Pancreas (tissue), 10 donors: Measurements from ENCODE around the gene THG1L. TPM values are rescaled to one million over a fixed set of nuclear protein-coding genes. Genes with fewer than 3 reads are reported as not detected.

ENCODE experiments used
- ATAC-seq, 4 donors: fragments of 200-7000 bp; cut with Tn5 transposase; one replicate each; pipeline versions ENCODE4 v1.8.0 to v1.9.1; 2020; ENCODE audit warnings: mild to moderate bottlenecking in 4 of 4, moderate library complexity in 4 of 4
- DNase-seq, 6 donors: peaks; one replicate each; pipeline ENCODE4 v3.0.0-alpha.2; 2020
- FAIRE-seq: peaks from 2 replicates; lab custom pipeline; 2012; peaks lifted over from hg19 to GRCh38; lab: Jason Lieb, UNC
- H3K27ac ChIP-seq, 4 donors: fragments of 200-600 bp; sonication (generic); 1 replicate in 3 of 4; 2 replicates in 1 of 4; pipeline versions ENCODE4 v1.5.0 to v1.8.0; 2020
- H3K27me3 ChIP-seq, 4 donors: fragments of 200-600 bp; one replicate each; pipeline ENCODE4 v1.8.0; 2021
- H3K36me3 ChIP-seq, 3 donors: fragments of 200-600 bp; sonication (generic) in 1 of 3; one replicate each; pipeline versions ENCODE4 v1.5.0 to v1.8.0; 2020 to 2021
- H3K4me1 ChIP-seq, 3 donors: fragments of 200-600 bp; one replicate each; pipeline ENCODE4 v1.8.0; 2021
- H3K4me3 ChIP-seq, 4 donors: fragments of 200-600 bp; sonication (generic) in 2 of 4; one replicate each; pipeline versions ENCODE4 v1.5.0 to v1.8.0; 2020 to 2021
- H3K9me3 ChIP-seq, 4 donors: fragments of 200-600 bp; one replicate each; pipeline ENCODE4 v1.8.0; 2021
- WGBS, 2 donors: extraction: QIAGEN DNeasy Blood & Tissue Kit; methylation state at CpG; one replicate each; pipeline ENCODE4 v1.1.7; 2013; 5-methylcytosine and 5-hydroxymethylcytosine counted together
- intact Hi-C, 3 donors: fragments of 100-400 bp; cut with DNase I; formaldehyde crosslinking; loops; one replicate each; pipeline versions ENCODE4 v1.11.1 to v1.14.2; 2022
- polyA plus RNA-seq, 2 donors: library from polyadenylated mRNA; stranded (reverse); fragments of 200-250 nt; gene quantifications; one replicate each; pipeline ENCODE4 v1.2.3, GENCODE V29; 2013
- total RNA-seq, 6 donors: library from RNA; stranded (reverse); fragmentation: NEBNext Ultra II Directional in 4 of 6; extraction: Animal tissue kit (Norgen Biotek cat#: 25700) in 4 of 6; gene quantifications; one replicate each; pipeline versions ENCODE4 v1.2.1 to v1.2.4, GENCODE V29; 2021 to 2023
- TF ChIP-seq, protein P1 (sequence below), 4 donors: fragments of 200-600 bp; sonication (generic) in 3 of 4; IDR thresholded peaks; one replicate each; pipeline versions ENCODE4 v1.5.0 to v1.8.0; 2021; ENCODE audit warnings: antibody characterized with exemption in 4 of 4
- donor health status: healthy with polysubstance abuse.
- donor health status: DM: no; HTN: no; CAD: no; lungs with moderate emphysema.
- donor health status: DM: no; HTN: no; CAD: no.
- donor health status: control.
- donor health status: control.
- donor health status: Bipolar disorder and iron deficiency.
- donor health status: DM: yes; HTN: yes; CAD: no.
- donor health status: DM: no; HTN: no; CAD: no.
- donor health status: DM: no; HTN: no; CAD: no.
- donor health status: DM: yes; HTN: yes; CAD: no.

Gene THG1L
- total and polyA plus RNA-seq, 8 donors = 5.7 to 10.8 (median 8.3) TPM

DNA sequence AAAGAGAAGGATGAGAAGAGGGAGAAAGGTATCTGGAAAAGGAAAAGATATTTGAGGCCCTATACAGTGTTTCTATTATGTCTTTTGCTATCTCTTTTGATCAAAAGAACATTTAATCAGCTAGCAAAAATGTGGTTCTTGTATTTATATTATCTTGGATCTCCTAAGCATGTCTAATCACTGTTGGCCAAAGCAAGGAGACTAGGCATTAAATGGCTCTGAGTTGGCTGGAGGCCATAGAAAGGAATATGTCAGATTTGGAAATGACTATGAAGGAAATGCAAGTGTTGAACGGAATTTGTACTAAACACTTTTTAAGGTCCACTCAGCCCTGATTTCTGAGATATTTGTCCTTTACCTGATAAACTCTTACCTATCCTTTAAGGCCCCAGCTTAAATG is 22.4 kb upstream of the THG1L start:
- H3K27me3 ChIP-seq = no peaks in the 10 kb centered on the region
- no peak for FAIRE-seq
- intact Hi-C loops = no loop called here
- no peak for ATAC-seq
- DNase-seq = no peak
- no peaks in the 10 kb centered on the region for H3K4me1 ChIP-seq
- no peak overlapping the region for H3K4me3 ChIP-seq
- WGBS, 2 donors = 47 to 65% methylated on average over 1 of the region's 1 CpG
- TF ChIP-seq, protein P1, sequence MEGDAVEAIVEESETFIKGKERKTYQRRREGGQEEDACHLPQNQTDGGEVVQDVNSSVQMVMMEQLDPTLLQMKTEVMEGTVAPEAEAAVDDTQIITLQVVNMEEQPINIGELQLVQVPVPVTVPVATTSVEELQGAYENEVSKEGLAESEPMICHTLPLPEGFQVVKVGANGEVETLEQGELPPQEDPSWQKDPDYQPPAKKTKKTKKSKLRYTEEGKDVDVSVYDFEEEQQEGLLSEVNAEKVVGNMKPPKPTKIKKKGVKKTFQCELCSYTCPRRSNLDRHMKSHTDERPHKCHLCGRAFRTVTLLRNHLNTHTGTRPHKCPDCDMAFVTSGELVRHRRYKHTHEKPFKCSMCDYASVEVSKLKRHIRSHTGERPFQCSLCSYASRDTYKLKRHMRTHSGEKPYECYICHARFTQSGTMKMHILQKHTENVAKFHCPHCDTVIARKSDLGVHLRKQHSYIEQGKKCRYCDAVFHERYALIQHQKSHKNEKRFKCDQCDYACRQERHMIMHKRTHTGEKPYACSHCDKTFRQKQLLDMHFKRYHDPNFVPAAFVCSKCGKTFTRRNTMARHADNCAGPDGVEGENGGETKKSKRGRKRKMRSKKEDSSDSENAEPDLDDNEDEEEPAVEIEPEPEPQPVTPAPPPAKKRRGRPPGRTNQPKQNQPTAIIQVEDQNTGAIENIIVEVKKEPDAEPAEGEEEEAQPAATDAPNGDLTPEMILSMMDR (IDR thresholded peaks at IDR 0.05) = no peak
- H3K27ac ChIP-seq = no peak overlapping the region
- no peaks in the 10 kb centered on the region for H3K9me3 ChIP-seq
- H3K36me3 ChIP-seq = no peaks in the 10 kb centered on the region

DNA sequence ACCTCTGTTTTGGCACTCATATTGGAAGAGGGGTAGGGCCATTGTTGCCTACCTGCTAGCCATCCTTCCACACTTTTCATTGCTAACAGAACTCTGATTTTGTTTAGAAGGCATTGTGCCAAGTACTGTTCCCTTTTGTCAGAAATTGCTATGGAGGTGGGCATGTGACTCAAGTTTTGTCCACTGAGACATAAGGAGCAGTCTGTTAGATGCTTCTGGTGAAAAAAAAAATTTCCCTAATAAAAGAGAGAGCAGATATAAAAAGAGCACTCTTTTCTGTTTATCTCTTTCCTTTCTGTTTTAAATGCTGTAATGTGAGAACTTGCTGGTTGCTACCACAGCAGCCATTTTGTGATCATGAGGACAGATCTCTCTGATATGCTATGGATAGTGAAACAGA is 21.9 kb upstream of the THG1L start:
- TF ChIP-seq, protein P1 (IDR thresholded peaks at IDR 0.05) = no peak
- Histone ChIP-seq H3K4me3 (no peak overlapping the region), H3K36me3 (no peaks in the 10 kb centered on the region), H3K27me3 (no peaks in the 10 kb centered on the region), H3K4me1 (no peaks in the 10 kb centered on the region), H3K9me3 (no peaks in the 10 kb centered on the region), H3K27ac (no peak overlapping the region)
- ATAC-seq (no peak), DNase-seq (no peak), FAIRE-seq (no peak)
- intact Hi-C loops = no loop called here

- H3K27ac ChIP-seq = no peak overlapping the region
- H3K4me3 ChIP-seq = no peak overlapping the region
- H3K36me3 ChIP-seq = no peaks in the 10 kb centered on the region
- 56 to 61% methylated on average over 3 of the region's 3 CpGs for WGBS, 2 donors
- no peaks in the 10 kb centered on the region for H3K9me3 ChIP-seq
- intact Hi-C loops = no loop called here
- DNase-seq = no peak
- ATAC-seq = no peak
- TF ChIP-seq, protein P1 (IDR thresholded peaks at IDR 0.05) = no peak
- H3K4me1 ChIP-seq = no peaks in the 10 kb centered on the region
- H3K27me3 ChIP-seq = no peaks in the 10 kb centered on the region
- FAIRE-seq = no peak
Measured at GRCh38 chr5:157710431-157710830, 20.8 kb upstream of the THG1L start.

- H3K27me3 ChIP-seq = no peaks in the 10 kb centered on the region
- H3K9me3 ChIP-seq = no peaks in the 10 kb centered on the region
- ATAC-seq (no peak), FAIRE-seq (no peak), DNase-seq (no peak)
- H3K27ac ChIP-seq = no peak overlapping the region
- no peak overlapping the region for H3K4me3 ChIP-seq
- intact Hi-C loops = no loop called here
- H3K36me3 ChIP-seq = no peaks in the 10 kb centered on the region
- 39 to 43% methylated on average over 2 of the region's 2 CpGs for WGBS, 2 donors
- H3K4me1 ChIP-seq = no peaks in the 10 kb centered on the region
- TF ChIP-seq, protein P1 (IDR thresholded peaks at IDR 0.05) = no peak
Measured at GRCh38 chr5:157710882-157711281, 20.3 kb upstream of the THG1L start.

DNA sequence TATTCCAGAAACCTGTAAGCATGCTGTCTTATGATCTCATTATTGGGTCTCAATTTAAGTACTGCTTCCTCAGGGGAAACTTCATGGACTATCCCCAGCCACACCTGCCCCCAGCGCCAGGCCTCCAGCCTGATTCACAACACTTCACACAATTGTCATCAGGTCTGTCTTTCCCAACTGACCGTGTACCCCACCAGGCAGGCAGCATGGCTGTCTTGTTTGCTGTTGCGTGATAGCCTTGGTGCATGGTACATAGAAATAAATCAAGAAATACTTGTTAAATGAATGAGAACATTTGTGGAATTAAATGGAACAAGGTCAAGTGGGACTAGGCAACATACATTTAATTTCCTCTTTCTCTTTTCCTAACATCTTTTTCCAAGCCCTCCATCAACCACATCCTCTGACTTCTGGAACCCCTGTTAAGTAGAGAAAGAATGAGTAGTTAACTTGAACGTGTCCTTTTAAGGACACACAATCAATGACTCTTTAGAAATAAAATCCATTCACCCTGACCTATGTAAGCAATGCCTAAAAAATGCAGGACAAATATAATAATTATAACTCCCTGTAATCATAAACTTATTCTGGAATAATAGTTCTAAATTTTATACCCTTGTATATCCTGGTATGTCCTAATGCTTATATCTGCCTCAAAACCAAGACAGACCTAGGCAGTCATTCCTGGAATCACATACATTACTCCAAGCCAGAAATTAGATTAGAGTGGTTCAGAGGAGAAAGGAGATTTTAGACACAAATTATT is 17.2 kb upstream of the THG1L start:
- DNase-seq (no peak), ATAC-seq (no peak), FAIRE-seq (no peak)
- Histone ChIP-seq H3K4me1 (no peaks in the 10 kb centered on the region), H3K36me3 (no peaks in the 10 kb centered on the region), H3K27me3 (no peaks in the 10 kb centered on the region), H3K27ac (no peak overlapping the region), H3K4me3 (no peak overlapping the region), H3K9me3 (no peaks in the 10 kb centered on the region)
- intact Hi-C loops = no loop called here
- TF ChIP-seq, protein P1 (IDR thresholded peaks at IDR 0.05) = no peak
- WGBS, 2 donors = 72 to 82% methylated on average over 4 of the region's 4 CpGs
